HEK293 (cell line): ENCODE measurements around the gene SAC3D1.

Experiments used
- CTCF ChIA-PET: fragments of 350-600 bp; formaldehyde crosslinking; extraction: SDS; loops from one replicate; lab custom pipeline; 2021; ENCODE audit warnings: antibody characterized with exemption; lab: Yijun Ruan, JAX
- POLR2A ChIA-PET: fragments of 300-600 bp; formaldehyde crosslinking; extraction: SDS; loops from one replicate; lab custom pipeline; 2020; ENCODE audit warnings: antibody characterized with exemption, inconsistent platforms; lab: Yijun Ruan, JAX
- H3K27ac ChIP-seq: fragments of 200-500 bp; sonication (Bioruptor generic); 2 replicates; pipeline ENCODE4 v1.5.1; 2014; ENCODE audit warnings: low read depth, low read length, control low read depth, inconsistent platforms; ENCODE audit errors: extremely low read depth
- H3K36me3 ChIP-seq, 2 experiments: fragments of 200-500 bp in 1 of 2; sonication (Bioruptor generic) in 1 of 2; 1 replicate in 1 of 2; 2 replicates in 1 of 2; pipeline ENCODE4 v1.5.1; 2014 to 2017; ENCODE audit warnings: inconsistent platforms in 2 of 2, low read length in 2 of 2; ENCODE audit not compliant: control insufficient read depth in 2 of 2, insufficient read depth in 1 of 2
- H3K4me1 ChIP-seq: fragments of 200-500 bp; sonication (Bioruptor generic); 2 replicates; pipeline ENCODE4 v1.5.1; 2014; ENCODE audit warnings: mild to moderate bottlenecking, low read length, inconsistent platforms; ENCODE audit not compliant: control insufficient read depth, insufficient read depth
- H3K4me3 ChIP-seq: 2 replicates; pipeline ENCODE4 v1.5.1; 2011; ENCODE audit warnings: low read depth, mild to moderate bottlenecking, control low read depth, low read length, moderate library complexity
- H3K9me3 ChIP-seq: fragments of 200-500 bp; sonication (Bioruptor generic); 2 replicates; pipeline ENCODE4 v1.5.1; 2014; ENCODE audit warnings: low read depth, low read length, inconsistent platforms; ENCODE audit not compliant: control insufficient read depth, insufficient read depth
- BCL11B ChIP-seq: fragments of 450-650 bp; formaldehyde crosslinking; IDR thresholded peaks from 2 replicates; pipeline ENCODE4 v1.5.1; 2016; ENCODE audit warnings: low read depth, missing biosample characterization, missing genetic modification characterization
- EGR2 ChIP-seq: fragments of 450-650 bp; formaldehyde crosslinking; IDR thresholded peaks from 2 replicates; pipeline ENCODE4 v1.5.1; 2016; ENCODE audit warnings: low read depth, missing biosample characterization, missing genetic modification characterization
- SP7 ChIP-seq: fragments of 450-650 bp; formaldehyde crosslinking; IDR thresholded peaks from 2 replicates; pipeline ENCODE4 v1.5.1; 2016; ENCODE audit warnings: missing biosample characterization, missing genetic modification characterization
- ZBTB1 ChIP-seq: fragments of 450-650 bp; formaldehyde crosslinking; IDR thresholded peaks from 2 replicates; pipeline ENCODE4 v1.5.1; 2016; ENCODE audit warnings: missing biosample characterization, missing genetic modification characterization
- ZFHX2 ChIP-seq: fragments of 450-650 bp; formaldehyde crosslinking; conservative IDR thresholded peaks from 2 replicates; pipeline ENCODE4 v1.5.1; 2016; ENCODE audit warnings: missing biosample characterization, missing genetic modification characterization
- ZNF354C ChIP-seq: fragments of 450-650 bp; formaldehyde crosslinking; IDR thresholded peaks from 2 replicates; pipeline ENCODE4 v1.5.1; 2016; ENCODE audit warnings: missing biosample characterization, missing genetic modification characterization, low read depth, borderline replicate concordance
- ZNF510 ChIP-seq: fragments of 450-650 bp; formaldehyde crosslinking; IDR thresholded peaks from 2 replicates; pipeline ENCODE4 v1.5.1; 2018; ENCODE audit warnings: mild to moderate bottlenecking, missing genetic modification characterization, missing biosample characterization; ENCODE audit not compliant: insufficient replicate concordance
- ZNF747 ChIP-seq: fragments of 450-650 bp; formaldehyde crosslinking; IDR thresholded peaks from 2 replicates; pipeline ENCODE4 v1.5.1; 2016; ENCODE audit warnings: missing biosample characterization, missing genetic modification characterization
- ZNF791 ChIP-seq: fragments of 450-650 bp; formaldehyde crosslinking; IDR thresholded peaks from 2 replicates; pipeline ENCODE4 v1.5.1; 2016; ENCODE audit warnings: missing biosample characterization, missing genetic modification characterization
- TF ChIP-seq, protein P1 (sequence below): fragments of 450-650 bp; formaldehyde crosslinking; IDR thresholded peaks from 2 replicates; pipeline ENCODE4 v1.5.1; 2016; ENCODE audit warnings: missing biosample characterization, missing genetic modification characterization
- TF ChIP-seq, protein P2 (sequence below): fragments of 450-650 bp; formaldehyde crosslinking; IDR thresholded peaks from 2 replicates; pipeline ENCODE4 v1.5.1; 2016; ENCODE audit warnings: missing biosample characterization, missing genetic modification characterization
- TF ChIP-seq, protein P3 (sequence below): fragments of 450-650 bp; formaldehyde crosslinking; IDR thresholded peaks from 2 replicates; pipeline ENCODE4 v1.5.1; 2017; ENCODE audit warnings: missing biosample characterization, missing genetic modification characterization
- TF ChIP-seq, protein P4 (sequence below): IDR thresholded peaks from 2 replicates; pipeline ENCODE4 v1.6.1; 2011; ENCODE audit warnings: mild to moderate bottlenecking, low read depth, low read length, borderline replicate concordance

SAC3D1 gene

DNA sequence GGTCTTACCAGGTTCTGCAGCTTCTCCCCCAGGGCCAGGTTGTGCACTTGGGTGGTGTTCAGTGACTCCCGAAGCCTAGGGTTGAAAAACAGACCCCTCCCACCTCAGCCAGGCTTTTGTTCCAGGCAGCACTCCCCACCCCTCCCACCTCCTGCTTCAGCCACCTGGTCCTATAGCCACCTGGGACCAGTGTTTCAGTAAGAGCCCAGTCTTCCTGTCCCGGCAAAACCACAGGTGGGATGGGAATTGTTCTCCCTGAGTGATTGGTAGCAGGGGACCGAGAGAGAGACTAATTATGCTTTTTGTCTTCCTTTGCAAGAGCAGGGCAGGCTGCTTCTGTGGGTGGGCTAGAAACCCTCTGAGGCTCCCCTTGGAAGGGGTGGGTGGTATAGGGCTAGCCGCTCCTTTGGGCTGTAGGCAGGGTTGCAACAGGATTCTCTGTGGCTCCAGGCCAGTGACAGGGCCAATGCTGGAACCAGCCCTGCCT lies 25.8 kb downstream of the SAC3D1 start:
- Histone ChIP-seq H3K27ac (no peak overlapping the region), H3K36me3 (no peaks in the 10 kb centered on the region)
- TF ChIP-seq ZFHX2 (tag by site-specific recombination) (peak; percentile 21; the same call in 1 of the 2 replicates), ZNF510 (tag by site-specific recombination) (no peak), SP7 (tag by site-specific recombination) (no peak), BCL11B (tag by site-specific recombination) (no peak), EGR2 (tag by site-specific recombination) (peak; percentile 78)
- TF ChIP-seq, protein P1, sequence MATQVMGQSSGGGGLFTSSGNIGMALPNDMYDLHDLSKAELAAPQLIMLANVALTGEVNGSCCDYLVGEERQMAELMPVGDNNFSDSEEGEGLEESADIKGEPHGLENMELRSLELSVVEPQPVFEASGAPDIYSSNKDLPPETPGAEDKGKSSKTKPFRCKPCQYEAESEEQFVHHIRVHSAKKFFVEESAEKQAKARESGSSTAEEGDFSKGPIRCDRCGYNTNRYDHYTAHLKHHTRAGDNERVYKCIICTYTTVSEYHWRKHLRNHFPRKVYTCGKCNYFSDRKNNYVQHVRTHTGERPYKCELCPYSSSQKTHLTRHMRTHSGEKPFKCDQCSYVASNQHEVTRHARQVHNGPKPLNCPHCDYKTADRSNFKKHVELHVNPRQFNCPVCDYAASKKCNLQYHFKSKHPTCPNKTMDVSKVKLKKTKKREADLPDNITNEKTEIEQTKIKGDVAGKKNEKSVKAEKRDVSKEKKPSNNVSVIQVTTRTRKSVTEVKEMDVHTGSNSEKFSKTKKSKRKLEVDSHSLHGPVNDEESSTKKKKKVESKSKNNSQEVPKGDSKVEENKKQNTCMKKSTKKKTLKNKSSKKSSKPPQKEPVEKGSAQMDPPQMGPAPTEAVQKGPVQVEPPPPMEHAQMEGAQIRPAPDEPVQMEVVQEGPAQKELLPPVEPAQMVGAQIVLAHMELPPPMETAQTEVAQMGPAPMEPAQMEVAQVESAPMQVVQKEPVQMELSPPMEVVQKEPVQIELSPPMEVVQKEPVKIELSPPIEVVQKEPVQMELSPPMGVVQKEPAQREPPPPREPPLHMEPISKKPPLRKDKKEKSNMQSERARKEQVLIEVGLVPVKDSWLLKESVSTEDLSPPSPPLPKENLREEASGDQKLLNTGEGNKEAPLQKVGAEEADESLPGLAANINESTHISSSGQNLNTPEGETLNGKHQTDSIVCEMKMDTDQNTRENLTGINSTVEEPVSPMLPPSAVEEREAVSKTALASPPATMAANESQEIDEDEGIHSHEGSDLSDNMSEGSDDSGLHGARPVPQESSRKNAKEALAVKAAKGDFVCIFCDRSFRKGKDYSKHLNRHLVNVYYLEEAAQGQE: no peak
- TF ChIP-seq, all 188 proteins: peak for 2
- Histone ChIP-seq H3K9me3 (no peaks in the 10 kb centered on the region), H3K4me3 (no peak overlapping the region), H3K4me1 (no peaks in the 10 kb centered on the region)
- ChIA-PET POLR2A (interaction anchor here (1.8 kb wide), 1 partner anchor 9 kb away, joined by 5 read pairs; no protein-coding TSS in a partner anchor), CTCF (interaction anchor here (0.8 kb wide), 1 partner anchor 11 kb away, joined by 4 read pairs; no protein-coding TSS in a partner anchor)

DNA sequence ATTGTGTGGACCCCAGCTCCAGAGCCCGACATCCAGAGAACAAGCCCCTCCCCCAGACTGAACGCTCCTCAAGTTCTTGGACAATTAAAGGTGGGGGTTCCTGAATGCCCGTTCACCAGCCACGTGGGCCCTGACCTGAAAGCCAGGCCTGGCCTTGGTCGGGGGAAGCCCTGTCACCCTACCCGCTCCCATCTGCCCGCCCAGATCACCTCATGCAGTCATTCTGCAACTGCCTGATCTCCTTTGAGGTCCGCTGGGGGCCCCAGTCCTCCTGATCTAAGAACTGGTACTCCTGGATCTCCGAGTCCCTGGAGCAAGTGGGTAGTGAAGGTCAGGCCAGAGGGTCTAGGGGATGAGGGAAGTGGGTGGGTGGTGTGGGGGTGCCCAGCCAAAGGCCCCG lies 26.4 kb downstream of the SAC3D1 start:
- TF ChIP-seq, protein P2, sequence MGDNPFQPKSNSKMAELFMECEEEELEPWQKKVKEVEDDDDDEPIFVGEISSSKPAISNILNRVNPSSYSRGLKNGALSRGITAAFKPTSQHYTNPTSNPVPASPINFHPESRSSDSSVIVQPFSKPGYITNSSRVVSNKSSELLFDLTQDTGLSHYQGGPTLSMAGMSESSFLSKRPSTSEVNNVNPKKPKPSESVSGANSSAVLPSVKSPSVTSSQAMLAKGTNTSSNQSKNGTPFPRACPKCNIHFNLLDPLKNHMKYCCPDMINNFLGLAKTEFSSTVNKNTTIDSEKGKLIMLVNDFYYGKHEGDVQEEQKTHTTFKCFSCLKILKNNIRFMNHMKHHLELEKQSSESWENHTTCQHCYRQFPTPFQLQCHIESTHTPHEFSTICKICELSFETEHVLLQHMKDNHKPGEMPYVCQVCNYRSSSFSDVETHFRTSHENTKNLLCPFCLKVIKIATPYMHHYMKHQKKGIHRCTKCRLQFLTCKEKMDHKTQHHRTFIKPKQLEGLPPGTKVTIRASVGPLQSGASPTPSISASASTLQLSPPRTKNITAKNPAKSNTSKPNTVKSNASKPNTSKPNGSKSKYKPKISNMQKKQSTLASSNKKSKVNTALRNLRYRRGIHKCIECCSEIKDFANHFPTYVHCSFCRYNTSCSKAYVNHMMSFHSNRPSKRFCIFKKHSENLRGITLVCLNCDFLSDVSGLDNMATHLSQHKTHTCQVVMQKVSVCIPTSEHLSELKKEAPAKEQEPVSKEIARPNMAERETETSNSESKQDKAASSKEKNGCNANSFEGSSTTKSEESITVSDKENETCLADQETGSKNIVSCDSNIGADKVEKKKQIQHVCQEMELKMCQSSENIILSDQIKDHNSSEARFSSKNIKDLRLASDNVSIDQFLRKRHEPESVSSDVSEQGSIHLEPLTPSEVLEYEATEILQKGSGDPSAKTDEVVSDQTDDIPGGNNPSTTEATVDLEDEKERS (tag by site-specific recombination): no peak
- TF ChIP-seq, protein P3, sequence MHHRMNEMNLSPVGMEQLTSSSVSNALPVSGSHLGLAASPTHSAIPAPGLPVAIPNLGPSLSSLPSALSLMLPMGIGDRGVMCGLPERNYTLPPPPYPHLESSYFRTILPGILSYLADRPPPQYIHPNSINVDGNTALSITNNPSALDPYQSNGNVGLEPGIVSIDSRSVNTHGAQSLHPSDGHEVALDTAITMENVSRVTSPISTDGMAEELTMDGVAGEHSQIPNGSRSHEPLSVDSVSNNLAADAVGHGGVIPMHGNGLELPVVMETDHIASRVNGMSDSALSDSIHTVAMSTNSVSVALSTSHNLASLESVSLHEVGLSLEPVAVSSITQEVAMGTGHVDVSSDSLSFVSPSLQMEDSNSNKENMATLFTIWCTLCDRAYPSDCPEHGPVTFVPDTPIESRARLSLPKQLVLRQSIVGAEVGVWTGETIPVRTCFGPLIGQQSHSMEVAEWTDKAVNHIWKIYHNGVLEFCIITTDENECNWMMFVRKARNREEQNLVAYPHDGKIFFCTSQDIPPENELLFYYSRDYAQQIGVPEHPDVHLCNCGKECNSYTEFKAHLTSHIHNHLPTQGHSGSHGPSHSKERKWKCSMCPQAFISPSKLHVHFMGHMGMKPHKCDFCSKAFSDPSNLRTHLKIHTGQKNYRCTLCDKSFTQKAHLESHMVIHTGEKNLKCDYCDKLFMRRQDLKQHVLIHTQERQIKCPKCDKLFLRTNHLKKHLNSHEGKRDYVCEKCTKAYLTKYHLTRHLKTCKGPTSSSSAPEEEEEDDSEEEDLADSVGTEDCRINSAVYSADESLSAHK (tag by site-specific recombination): no peak
- no peak for TF ChIP-seq ZBTB1 (tag by site-specific recombination)
- no peak for TF ChIP-seq ZNF354C (tag by site-specific recombination)
- no peak for TF ChIP-seq ZNF791 (tag by site-specific recombination)
- no peak for TF ChIP-seq ZNF747 (tag by site-specific recombination)
- TF ChIP-seq, protein P4, sequence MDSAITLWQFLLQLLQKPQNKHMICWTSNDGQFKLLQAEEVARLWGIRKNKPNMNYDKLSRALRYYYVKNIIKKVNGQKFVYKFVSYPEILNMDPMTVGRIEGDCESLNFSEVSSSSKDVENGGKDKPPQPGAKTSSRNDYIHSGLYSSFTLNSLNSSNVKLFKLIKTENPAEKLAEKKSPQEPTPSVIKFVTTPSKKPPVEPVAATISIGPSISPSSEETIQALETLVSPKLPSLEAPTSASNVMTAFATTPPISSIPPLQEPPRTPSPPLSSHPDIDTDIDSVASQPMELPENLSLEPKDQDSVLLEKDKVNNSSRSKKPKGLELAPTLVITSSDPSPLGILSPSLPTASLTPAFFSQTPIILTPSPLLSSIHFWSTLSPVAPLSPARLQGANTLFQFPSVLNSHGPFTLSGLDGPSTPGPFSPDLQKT: no peak
- TF ChIP-seq, all 188 proteins: peak for 0
- H3K27ac ChIP-seq: no peak overlapping the region
- no peaks in the 10 kb centered on the region for H3K9me3 ChIP-seq
- POLR2A ChIA-PET: interaction anchor here (1.8 kb wide), 1 partner anchor 9 kb away, joined by 5 read pairs; no protein-coding TSS in a partner anchor
- H3K36me3 ChIP-seq: no peaks in the 10 kb centered on the region
- no peak overlapping the region for H3K4me3 ChIP-seq
- CTCF ChIA-PET: no interaction called here
- no peaks in the 10 kb centered on the region for H3K4me1 ChIP-seq
